ENCODE measurements around the gene PHF11. TPM values are rescaled to one million over a fixed set of nuclear protein-coding genes. Genes with fewer than 3 reads are reported as not detected.

Gene PHF11
- total and polyA plus RNA-seq, 2 of the 13 experiments (the other 11 are each of a cell fraction or from before 2014, with no cell fraction given): 15.8 to 22.0 TPM

- no peak for TF ChIP-seq MAX (IDR thresholded peaks at IDR 0.05)
- no peak for TF ChIP-seq IRF1 (CRISPR knock-in tag; IDR thresholded peaks at IDR 0.05; ENCODE audit: low read depth)
- TF ChIP-seq ZNF589 (CRISPR knock-in tag; conservative IDR thresholded peaks at IDR 0.05): no peak
- no peak for TF ChIP-seq ESRRA (CRISPR knock-in tag; IDR thresholded peaks at IDR 0.05; ENCODE audit: low read depth)
- TF ChIP-seq KDM5A (IDR thresholded peaks at IDR 0.05; ENCODE audit: borderline replicate concordance, low read length): no peak
These were observed 47.9 kb downstream of the PHF11 start (continued) for GRCh38 chr13:49543656-49544055.

GRCh38 chr13:49545661-49546060 is 49.9 kb downstream of the PHF11 start:
- no peaks in the 10 kb centered on the region for H3K27me3 ChIP-seq (ENCODE audit: control insufficient read depth in 1 of 2, insufficient read depth in 2 of 2, low read length in 2 of 2)
- ATAC-seq: no peak
- no peak overlapping the region for H3K27ac ChIP-seq (ENCODE audit: extremely low read length, insufficient read depth, low read length)
- intact Hi-C loops (cut with micrococcal nuclease; ENCODE audit: unreplicated experiment) (no loop called here), in situ Hi-C loops (cut with HindIII; ENCODE audit: extremely low pct_ligation_motif_present, low pct_unique_long_range_greater_than_20kb) (no loop called here)
- no peak overlapping the region for H3K9ac ChIP-seq (ENCODE audit: insufficient read depth, low read depth, low read length)
- H3K4me2 ChIP-seq (ENCODE audit: low read depth, low read length): no peak overlapping the region
- no peaks in the 10 kb centered on the region for H3K79me2 ChIP-seq (ENCODE audit: insufficient read depth, low read length)
- H3K4me1 ChIP-seq (ENCODE audit: insufficient read depth, low read length): peaks cover 6% of the 10 kb centered on the region
- BruUV-seq (replicated peaks): no TSS peak
- no peak overlapping the region for H3K4me3 ChIP-seq (replicated peaks in 1 of 3; ENCODE audit: insufficient read depth in 1 of 3, low read depth in 2 of 3, low read length in 3 of 3)
- TF ChIP-seq HNF4A (CRISPR knock-in tag; IDR thresholded peaks at IDR 0.05): no peak
- TF ChIP-seq RXRA (CRISPR knock-in tag; IDR thresholded peaks at IDR 0.05): no peak
- no peak for TF ChIP-seq NFATC3 (CRISPR knock-in tag; IDR thresholded peaks at IDR 0.05)
- TF ChIP-seq SATB2 (CRISPR knock-in tag; IDR thresholded peaks at IDR 0.05): no peak
- no peak for FAIRE-seq
- 88% methylated on average over 4 of the region's 4 CpGs for WGBS (ENCODE audit: low lambda C conversion rate)
- no peak for DNase-seq (ENCODE audit: low spot score)
- no peaks in the 10 kb centered on the region for H3K9me3 ChIP-seq (ENCODE audit: low read length)
- ChIA-PET CTCF (ENCODE audit: low intra/inter-chr PET ratio, low total read pairs) (no interaction called here), POLR2A (no interaction called here)
- no peak overlapping the region for H2AFZ ChIP-seq (ENCODE audit: low read length)
- no peaks in the 10 kb centered on the region for H4K20me1 ChIP-seq (ENCODE audit: insufficient read depth, low read length)
- peaks cover 12 to 50% of the 10 kb centered on the region in 2 experiments for H3K36me3 ChIP-seq (replicated peaks in 1 of 2; ENCODE audit: control insufficient read depth in 1 of 2, insufficient read depth in 2 of 2, low read length in 2 of 2)

Data from HepG2 (cell line).